ENCODE results near the gene IL22. TPM values are rescaled to one million over a fixed set of nuclear protein-coding genes. Genes with fewer than 3 reads are reported as not detected.

The IL22 gene
- total and polyA plus RNA-seq, 7 donors: 1.2 TPM; not detected in 6

DNA sequence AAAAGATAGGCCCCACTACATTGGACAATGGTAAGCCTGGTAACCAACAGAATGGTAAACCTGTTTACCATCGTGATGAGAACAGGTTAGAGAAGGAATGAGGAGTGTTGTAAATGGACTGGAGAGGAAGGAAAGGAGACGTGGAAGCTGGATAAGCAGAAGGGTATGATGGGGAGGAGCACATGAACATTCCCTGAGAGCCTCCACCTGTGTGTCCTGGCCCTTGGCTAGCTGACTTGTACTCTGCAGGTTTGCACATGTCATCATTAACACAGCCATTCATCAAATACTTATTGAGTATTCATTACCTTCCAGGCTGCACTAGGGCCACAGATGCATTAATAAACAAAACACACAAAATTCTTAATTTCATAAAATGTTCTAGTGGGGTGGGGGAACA, 23.4 kb downstream of the IL22 start:
- Histone ChIP-seq H3K27ac (no peak overlapping the region), H3K9me3 (no peaks in the 10 kb centered on the region), H3K4me1 (peaks cover 0 to 20% (median 10%) of the 10 kb centered on the region in 4 donors), H3K36me3 (no peaks in the 10 kb centered on the region), H3K4me3 (no peak overlapping the region), H3K27me3 (no peaks in the 10 kb centered on the region)
- intact Hi-C loops (cut with DNase I): no loop called here
- WGBS, 2 donors: 69 to 76% methylated on average over 2 of the region's 2 CpGs
- TF ChIP-seq CTCF (IDR thresholded peaks at IDR 0.05) (no peak), POLR2A (IDR thresholded peaks at IDR 0.05) (no peak), EP300 (IDR thresholded peaks at IDR 0.05) (no peak), POLR2AphosphoS5 (IDR thresholded peaks at IDR 0.05) (no peak)
- DNase-seq: no peak

- no peak for DNase-seq
- Histone ChIP-seq H3K27me3 (no peaks in the 10 kb centered on the region), H3K4me3 (no peak overlapping the region), H3K9me3 (no peaks in the 10 kb centered on the region), H3K4me1 (peaks cover 0 to 43% (median 25%) of the 10 kb centered on the region in 4 donors), H3K36me3 (no peaks in the 10 kb centered on the region), H3K27ac (peak overlapping the region in 3 of 4 donors; percentile 65 to 67 (median 66))
- no peak for TF ChIP-seq POLR2A (IDR thresholded peaks at IDR 0.05)
- peak in 1 of 4 donors; percentile 61 for TF ChIP-seq EP300 (IDR thresholded peaks at IDR 0.05)
- TF ChIP-seq POLR2AphosphoS5 (IDR thresholded peaks at IDR 0.05): peak in 3 of 4 donors; percentile 25 to 75 (median 61)
- no peak for TF ChIP-seq CTCF (IDR thresholded peaks at IDR 0.05)
- WGBS, 2 donors: 30 to 62% methylated on average over 3 of the region's 3 CpGs
- intact Hi-C loops (cut with DNase I): no loop called here
Measured at GRCh38 chr12:68227356-68227755, 26.0 kb downstream of the IL22 start.

- TF ChIP-seq CTCF (IDR thresholded peaks at IDR 0.05) (no peak), POLR2AphosphoS5 (IDR thresholded peaks at IDR 0.05) (peak in 1 of 4 donors; percentile 25)
- 72 to 83% methylated on average over 8 of the region's 8 CpGs for WGBS, 2 donors
Measured at GRCh38 chr12:68225576-68226476, 27.6 kb downstream of the IL22 start, which contains the start of gene IL26. IL26 (minus strand) TSS chr12:68225810; CDS start chr12:68225756, 54 bp downstream.

GRCh38 chr12:68224613-68225285, 28.7 kb downstream of the IL22 start:
- no peaks in the 10 kb centered on the region for H3K27me3 ChIP-seq
- H3K4me3 ChIP-seq: no peak overlapping the region
- 62 to 77% methylated on average over 3 of the region's 3 CpGs for WGBS, 2 donors

More at GRCh38 chr12:68225576-68226476, 27.6 kb downstream of the IL22 start, which contains the start of gene IL26:
- no peak within 1 kb of the TSS for H3K4me3 ChIP-seq
- no peaks in the 10 kb centered on the region for H3K36me3 ChIP-seq
- H3K27me3 ChIP-seq: no peaks in the 10 kb centered on the region
- H3K4me1 ChIP-seq: peaks cover 0 to 48% (median 21%) of the 10 kb centered on the region in 4 donors
- H3K27ac ChIP-seq: peak within 1 kb of the TSS in 3 of 4 donors; percentile 65 to 67 (median 66)
- intact Hi-C loops (cut with DNase I): no loop called here
- no peaks in the 10 kb centered on the region for H3K9me3 ChIP-seq
- no peak for DNase-seq

More at GRCh38 chr12:68224613-68225285, 28.7 kb downstream of the IL22 start:
- Histone ChIP-seq H3K9me3 (no peaks in the 10 kb centered on the region), H3K4me1 (peaks cover 0 to 48% (median 21%) of the 10 kb centered on the region in 4 donors), H3K27ac (peak overlapping the region in 3 of 4 donors; percentile 65 to 67 (median 66)), H3K36me3 (no peaks in the 10 kb centered on the region)
- intact Hi-C loops (cut with DNase I): loop anchor here (5.0 kb wide), 1 partner anchor 463 kb away; the partner anchor contains the start of gene NUP107
- no peak for TF ChIP-seq POLR2AphosphoS5 (IDR thresholded peaks at IDR 0.05)
- TF ChIP-seq CTCF (IDR thresholded peaks at IDR 0.05): no peak
- no peak for TF ChIP-seq EP300 (IDR thresholded peaks at IDR 0.05)
- no peak for TF ChIP-seq POLR2A (IDR thresholded peaks at IDR 0.05)
- no peak for DNase-seq
